Measurements from ENCODE around the gene LMF2. TPM values are rescaled to one million over a fixed set of nuclear protein-coding genes. Genes with fewer than 3 reads are reported as not detected.

The LMF2 gene
- polyA plus RNA-seq, 1 donor from 2014 or later: 26.4 TPM

DNA sequence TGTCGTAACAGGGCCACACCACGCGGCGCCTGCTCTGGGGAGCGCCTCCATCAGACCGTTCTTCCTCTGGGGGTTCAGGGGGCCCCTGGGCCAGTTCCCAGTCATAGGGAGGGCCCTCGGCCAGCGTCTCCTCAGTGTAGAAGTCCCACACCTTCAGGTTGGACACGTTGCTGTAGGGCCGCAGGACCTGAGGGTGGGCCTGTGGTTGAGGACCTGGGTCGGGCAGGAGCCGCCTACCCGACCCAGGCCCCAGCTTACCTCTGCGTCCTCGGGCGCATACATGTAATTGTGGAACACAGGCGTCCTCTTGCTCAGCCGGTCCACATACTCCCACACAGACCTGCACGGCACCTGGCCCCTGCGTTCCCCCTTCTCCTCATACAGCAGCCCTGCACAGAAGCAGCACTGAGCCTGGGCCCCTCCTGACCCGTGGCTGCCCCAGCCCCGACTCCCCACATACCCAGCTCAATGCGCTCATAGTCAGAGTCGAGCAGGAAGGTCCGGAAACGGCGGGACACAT is 52.9 kb downstream of the LMF2 start:
- Mint-ChIP-seq H3K27ac (no peak overlapping the region), H3K4me1 (peaks cover 4 to 8% (median 8%) of the 10 kb centered on the region in 3 donors), H3K4me3 (no peak overlapping the region), H3K27me3 (no peaks in the 10 kb centered on the region), H3K36me3 (peaks cover 2% of the 10 kb centered on the region), H3K9me3 (no peaks in the 10 kb centered on the region)

Other genes with a start within 250 kb of the LMF2 start
- gene MAPK12, start 246.0 kb downstream of the LMF2 start, polyA plus RNA-seq: 0.94 TPM
- gene MAPK11, start 237.3 kb downstream of the LMF2 start, polyA plus RNA-seq: 0.59 TPM
- 2.7 TPM for gene PLXNB2, start 200.1 kb downstream of the LMF2 start, polyA plus RNA-seq
- 1.2 TPM for gene DENND6B, start 180.7 kb downstream of the LMF2 start, polyA plus RNA-seq
- gene PPP6R2, start 164.4 kb downstream of the LMF2 start, polyA plus RNA-seq: 27.0 TPM
- 17.5 TPM for gene SBF1, start 32.7 kb downstream of the LMF2 start, polyA plus RNA-seq
- gene ADM2, start 26.2 kb downstream of the LMF2 start, polyA plus RNA-seq: 1.5 TPM
- gene MIOX, start 20.8 kb downstream of the LMF2 start, polyA plus RNA-seq: not detected
- gene NCAPH2, start 522 bp upstream of the LMF2 start, polyA plus RNA-seq: 39.4 TPM
- 11.8 TPM for gene SCO2, start 17.9 kb upstream of the LMF2 start, polyA plus RNA-seq
- 56.8 TPM for gene TYMP, start 22.3 kb upstream of the LMF2 start, polyA plus RNA-seq
- 4.7 TPM for gene KLHDC7B, start 38.2 kb upstream of the LMF2 start, polyA plus RNA-seq
- gene SYCE3, start 55.2 kb upstream of the LMF2 start, polyA plus RNA-seq: not detected
- 1.6 TPM for gene CPT1B, start 70.7 kb upstream of the LMF2 start, polyA plus RNA-seq
- 38.6 TPM for gene CHKB, start 75.1 kb upstream of the LMF2 start, polyA plus RNA-seq
- not detected for gene MAPK8IP2, start 93.1 kb upstream of the LMF2 start, polyA plus RNA-seq
- gene ARSA, start 120.5 kb upstream of the LMF2 start, polyA plus RNA-seq: 11.5 TPM
- not detected for gene SHANK3, start 165.1 kb upstream of the LMF2 start, polyA plus RNA-seq
- gene ACR, start 230.5 kb upstream of the LMF2 start, polyA plus RNA-seq: not detected